ENCODE measurements around the gene CTXND1.

GRCh38 chr15:80268101-80268500 is 16.1 kb upstream of the CTXND1 start:
- no peak for TF ChIP-seq EZH2 (IDR thresholded peaks at IDR 0.05; ENCODE audit: borderline replicate concordance, low read length)
- no peak for TF ChIP-seq CTCF (conservative IDR thresholded peaks at IDR 0.05 in 1 of 2, IDR thresholded peaks at IDR 0.05 in 1 of 2; ENCODE audit: extremely low read depth in 1 of 2, insufficient read depth in 1 of 2, low read depth in 1 of 2, low read length in 2 of 2)
